A549 (cell line): ENCODE results near the gene DGKH.

Experiments
- BHLHE40 ChIP-seq: IDR thresholded peaks from 2 replicates; pipeline ENCODE4 v1.6.1; 2012; ENCODE audit warnings: low read depth, low read length, inconsistent platforms
- POLR2A ChIP-seq: IDR thresholded peaks from 2 replicates; pipeline ENCODE4 v1.6.1; 2012; ENCODE audit warnings: mild to moderate bottlenecking, low read length
- RCOR1 ChIP-seq: fragments of 150-350 bp; IDR thresholded peaks from 2 replicates; pipeline ENCODE4 v1.6.1; 2014; ENCODE audit warnings: antibody characterized with exemption, low read length, low read depth
- TF ChIP-seq, protein P1 (sequence below): fragments of >200 bp; sonication (Bioruptor Twin); formaldehyde crosslinking; IDR thresholded peaks from 3 replicates; pipeline ENCODE4 v1.5.1; 2016

DNA sequence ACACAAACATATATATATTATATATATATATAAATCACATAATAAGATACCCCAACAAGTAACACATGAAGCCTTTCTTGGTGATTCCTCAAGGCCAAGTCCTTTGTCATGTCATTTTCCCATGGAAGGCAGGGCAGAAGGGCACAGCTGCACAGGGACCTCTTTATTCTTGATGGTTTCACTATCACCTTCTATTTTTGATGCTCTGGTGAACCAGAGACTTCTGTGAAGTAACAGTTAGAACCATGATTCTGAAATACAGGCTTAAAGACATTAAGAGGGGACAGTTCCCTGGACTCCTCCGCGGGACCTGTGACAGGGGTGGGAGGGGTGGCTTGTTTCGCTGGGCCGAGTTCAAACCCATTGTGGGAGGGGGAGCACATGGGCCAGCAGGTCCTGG is 104.0 kb downstream of the DGKH start:
- no peak for TF ChIP-seq POLR2A
- TF ChIP-seq, protein P1, sequence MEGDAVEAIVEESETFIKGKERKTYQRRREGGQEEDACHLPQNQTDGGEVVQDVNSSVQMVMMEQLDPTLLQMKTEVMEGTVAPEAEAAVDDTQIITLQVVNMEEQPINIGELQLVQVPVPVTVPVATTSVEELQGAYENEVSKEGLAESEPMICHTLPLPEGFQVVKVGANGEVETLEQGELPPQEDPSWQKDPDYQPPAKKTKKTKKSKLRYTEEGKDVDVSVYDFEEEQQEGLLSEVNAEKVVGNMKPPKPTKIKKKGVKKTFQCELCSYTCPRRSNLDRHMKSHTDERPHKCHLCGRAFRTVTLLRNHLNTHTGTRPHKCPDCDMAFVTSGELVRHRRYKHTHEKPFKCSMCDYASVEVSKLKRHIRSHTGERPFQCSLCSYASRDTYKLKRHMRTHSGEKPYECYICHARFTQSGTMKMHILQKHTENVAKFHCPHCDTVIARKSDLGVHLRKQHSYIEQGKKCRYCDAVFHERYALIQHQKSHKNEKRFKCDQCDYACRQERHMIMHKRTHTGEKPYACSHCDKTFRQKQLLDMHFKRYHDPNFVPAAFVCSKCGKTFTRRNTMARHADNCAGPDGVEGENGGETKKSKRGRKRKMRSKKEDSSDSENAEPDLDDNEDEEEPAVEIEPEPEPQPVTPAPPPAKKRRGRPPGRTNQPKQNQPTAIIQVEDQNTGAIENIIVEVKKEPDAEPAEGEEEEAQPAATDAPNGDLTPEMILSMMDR: no peak
- TF ChIP-seq RCOR1: no peak
- no peak for TF ChIP-seq BHLHE40
